WTC11 (cell line): ENCODE measurements around the gene ADAMTS12.

Experiments
- CTCF ChIP-seq: fragments of 200-600 bp; IDR thresholded peaks from 2 replicates; pipeline ENCODE4 v1.8.0; 2022; ENCODE audit warnings: antibody characterized with exemption
- FOXJ3 ChIP-seq: sonication (generic); formaldehyde crosslinking; IDR thresholded peaks from 2 replicates; pipeline ENCODE4 v1.9.0; 2021; ENCODE audit warnings: missing genetic modification reagents, mild to moderate bottlenecking, borderline replicate concordance
- SP1 ChIP-seq: sonication (generic); formaldehyde crosslinking; conservative IDR thresholded peaks from 2 replicates; pipeline ENCODE4 v1.8.1; 2022; ENCODE audit warnings: missing genetic modification reagents
- ZBTB21 ChIP-seq: sonication (generic); formaldehyde crosslinking; IDR thresholded peaks from 2 replicates; pipeline ENCODE4 v1.8.1; 2023; ENCODE audit warnings: mild to moderate bottlenecking, missing genetic modification reagents, borderline replicate concordance
- TF ChIP-seq, protein P1 (sequence below): sonication (generic); formaldehyde crosslinking; IDR thresholded peaks from 2 replicates; pipeline ENCODE4 v1.8.0; 2022; ENCODE audit warnings: mild to moderate bottlenecking, missing genetic modification reagents

DNA sequence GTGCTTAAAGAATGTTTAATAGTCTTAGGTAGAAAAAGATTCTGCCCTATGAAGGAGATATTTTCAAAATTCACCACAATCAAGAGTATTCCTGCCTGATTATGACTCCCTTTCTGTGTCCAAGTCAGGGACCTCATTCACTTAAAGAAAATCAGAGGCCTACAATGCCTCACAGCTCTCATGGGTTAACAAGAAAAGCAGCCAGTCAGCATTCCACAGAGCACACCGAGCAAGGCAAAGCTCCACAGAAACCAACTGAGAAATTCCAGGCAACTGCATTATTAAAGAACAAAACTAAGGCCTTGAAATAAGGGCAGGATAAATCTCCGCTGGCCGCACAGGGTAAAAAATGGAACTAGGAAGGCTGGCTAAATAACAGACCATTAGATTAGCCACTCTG is 289.9 kb downstream of the ADAMTS12 start:
- TF ChIP-seq CTCF (no peak), SP1 (no peak), ZBTB21 (CRISPR knock-in tag) (no peak), FOXJ3 (CRISPR knock-in tag) (no peak)
- TF ChIP-seq, protein P1, sequence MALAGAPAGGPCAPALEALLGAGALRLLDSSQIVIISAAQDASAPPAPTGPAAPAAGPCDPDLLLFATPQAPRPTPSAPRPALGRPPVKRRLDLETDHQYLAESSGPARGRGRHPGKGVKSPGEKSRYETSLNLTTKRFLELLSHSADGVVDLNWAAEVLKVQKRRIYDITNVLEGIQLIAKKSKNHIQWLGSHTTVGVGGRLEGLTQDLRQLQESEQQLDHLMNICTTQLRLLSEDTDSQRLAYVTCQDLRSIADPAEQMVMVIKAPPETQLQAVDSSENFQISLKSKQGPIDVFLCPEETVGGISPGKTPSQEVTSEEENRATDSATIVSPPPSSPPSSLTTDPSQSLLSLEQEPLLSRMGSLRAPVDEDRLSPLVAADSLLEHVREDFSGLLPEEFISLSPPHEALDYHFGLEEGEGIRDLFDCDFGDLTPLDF = no peak
